Germinal center (tissue), 1 donor: Measurements from ENCODE around the gene TRIM47.

Source experiments
- DNase-seq: peaks from one replicate; pipeline ENCODE4 v3.0.0; 2012; ENCODE audit warnings: mixed read lengths, low spot score

Gene TRIM47

GRCh38 chr17:75908201-75908600 is 29.8 kb upstream of the TRIM47 start:
- DNase-seq: no peak

GRCh38 chr17:75906143-75906884 is 27.9 kb upstream of the TRIM47 start:
- DNase-seq: no peak

DNA sequence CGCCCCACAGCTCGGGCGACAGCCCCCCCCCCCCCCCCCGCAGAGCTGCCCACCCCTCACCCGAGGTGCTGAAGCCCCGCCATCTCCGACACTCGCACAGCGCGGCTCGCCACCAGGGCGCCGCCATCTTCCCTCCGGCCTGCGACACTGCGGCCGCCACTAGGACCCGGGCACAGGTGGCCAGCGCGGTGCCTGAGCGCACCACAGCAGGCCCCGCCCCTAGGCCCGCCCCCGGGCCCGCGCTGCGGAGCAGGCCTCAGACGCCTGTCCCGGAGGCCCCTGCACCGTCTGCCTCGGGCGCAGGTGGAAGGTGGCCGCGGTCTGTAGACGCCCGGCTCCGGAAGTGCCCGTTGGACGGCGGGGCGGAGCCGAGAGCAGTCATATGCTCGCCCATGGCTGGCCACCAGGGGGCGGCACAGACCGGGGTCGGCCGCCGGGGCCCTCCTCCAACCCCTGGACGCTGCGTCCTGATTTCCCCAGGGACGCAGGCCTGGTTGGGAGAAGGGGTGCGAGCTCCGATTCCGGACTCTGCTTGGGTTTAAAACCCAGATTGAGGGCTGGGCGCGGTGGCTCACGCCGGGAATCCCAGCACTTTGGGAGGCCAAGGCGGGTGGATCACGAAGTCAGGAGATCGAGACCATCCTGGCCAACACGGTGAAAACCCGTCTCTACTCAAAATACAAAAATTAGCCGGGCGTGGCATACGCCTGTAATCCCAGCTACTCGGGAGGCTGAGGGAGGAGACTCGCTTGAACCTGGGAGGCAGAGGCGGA is 26.6 kb upstream of the TRIM47 start, which contains the start of gene MRPL38:
TSS of gene MRPL38 (minus strand) at position 136 of the 773 bp plus-strand sequence. CDS start at position 127, 9 bp downstream.
- peak; percentile 98 for DNase-seq

GRCh38 chr17:75902406-75902805 is 24.0 kb upstream of the TRIM47 start:
- no peak for DNase-seq

GRCh38 chr17:75901727-75902126 is 23.3 kb upstream of the TRIM47 start:
- DNase-seq: no peak

GRCh38 chr17:75900691-75901533 is 22.5 kb upstream of the TRIM47 start:
- DNase-seq: no peak

GRCh38 chr17:75899767-75900468 is 21.5 kb upstream of the TRIM47 start:
- no peak for DNase-seq

DNA sequence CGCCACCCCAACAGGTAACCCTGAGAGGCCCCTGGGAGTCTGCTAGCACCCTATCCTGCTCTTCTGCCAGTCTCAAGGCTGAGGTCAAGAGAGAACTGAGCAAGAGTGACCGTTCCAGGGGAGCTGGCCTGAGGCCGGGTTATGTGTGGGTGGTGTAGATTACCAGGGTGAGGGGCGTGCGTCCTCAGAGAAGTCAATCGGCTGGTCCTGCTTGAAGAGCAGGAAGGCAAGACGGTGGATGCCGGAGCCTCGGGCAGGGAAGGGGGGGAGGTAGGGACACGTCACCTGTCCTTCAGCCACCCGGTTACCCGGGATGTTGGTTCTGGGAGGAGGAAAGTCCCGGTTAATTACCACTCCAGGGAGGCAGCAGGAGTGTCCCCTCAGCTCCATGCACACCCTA is 21.0 kb upstream of the TRIM47 start:
- no peak for DNase-seq

DNA sequence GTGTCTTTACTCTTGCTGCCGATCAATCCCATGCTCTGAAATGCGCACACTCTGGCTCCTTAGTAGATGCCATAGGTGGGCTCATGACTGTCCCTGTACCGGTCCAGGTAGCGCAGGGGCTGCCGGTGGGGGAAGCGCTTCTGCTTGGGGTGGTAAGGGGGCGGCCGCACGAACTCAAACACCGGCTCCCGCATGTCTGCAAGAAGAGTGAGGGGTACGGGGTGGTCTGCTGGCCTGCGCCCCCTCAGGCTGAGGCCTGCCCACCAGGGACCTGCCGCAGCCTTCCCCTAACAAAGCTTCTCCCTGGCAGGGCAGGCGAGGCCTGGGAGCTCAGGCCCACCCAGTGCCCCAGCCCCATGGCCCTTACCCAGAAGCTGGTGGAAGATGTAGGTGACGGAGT is 20.4 kb upstream of the TRIM47 start:
- DNase-seq: no peak

DNA sequence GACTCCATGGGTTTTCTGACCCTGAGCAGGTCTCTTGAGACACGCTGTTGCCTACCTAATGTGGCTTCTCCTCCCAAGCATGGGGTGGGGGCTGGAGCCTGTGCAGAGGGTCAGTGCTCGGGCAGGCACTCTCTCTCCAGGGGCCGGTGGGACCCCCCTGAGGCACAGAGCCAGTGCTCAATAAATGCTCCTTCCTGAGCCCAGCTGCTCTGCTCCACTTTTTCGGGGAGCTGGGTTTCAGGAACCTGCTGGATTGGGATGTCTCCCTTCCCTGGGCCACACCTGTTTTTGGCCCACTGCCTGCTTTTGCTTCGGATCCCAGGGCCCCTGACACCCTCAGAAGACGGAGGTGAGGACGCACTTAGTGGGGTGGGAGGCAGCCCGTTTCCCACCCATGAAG is 19.7 kb upstream of the TRIM47 start:
- DNase-seq: no peak

GRCh38 chr17:75897160-75898019 is 19.0 kb upstream of the TRIM47 start:
- DNase-seq: no peak

GRCh38 chr17:75896415-75897159 is 18.2 kb upstream of the TRIM47 start, which contains the start of gene TRIM65:
Gene TRIM65, minus strand, starts transcription at chr17:75896951. Its CDS starts 14 bp downstream, at chr17:75896937.
- peak; percentile 85 for DNase-seq

DNA sequence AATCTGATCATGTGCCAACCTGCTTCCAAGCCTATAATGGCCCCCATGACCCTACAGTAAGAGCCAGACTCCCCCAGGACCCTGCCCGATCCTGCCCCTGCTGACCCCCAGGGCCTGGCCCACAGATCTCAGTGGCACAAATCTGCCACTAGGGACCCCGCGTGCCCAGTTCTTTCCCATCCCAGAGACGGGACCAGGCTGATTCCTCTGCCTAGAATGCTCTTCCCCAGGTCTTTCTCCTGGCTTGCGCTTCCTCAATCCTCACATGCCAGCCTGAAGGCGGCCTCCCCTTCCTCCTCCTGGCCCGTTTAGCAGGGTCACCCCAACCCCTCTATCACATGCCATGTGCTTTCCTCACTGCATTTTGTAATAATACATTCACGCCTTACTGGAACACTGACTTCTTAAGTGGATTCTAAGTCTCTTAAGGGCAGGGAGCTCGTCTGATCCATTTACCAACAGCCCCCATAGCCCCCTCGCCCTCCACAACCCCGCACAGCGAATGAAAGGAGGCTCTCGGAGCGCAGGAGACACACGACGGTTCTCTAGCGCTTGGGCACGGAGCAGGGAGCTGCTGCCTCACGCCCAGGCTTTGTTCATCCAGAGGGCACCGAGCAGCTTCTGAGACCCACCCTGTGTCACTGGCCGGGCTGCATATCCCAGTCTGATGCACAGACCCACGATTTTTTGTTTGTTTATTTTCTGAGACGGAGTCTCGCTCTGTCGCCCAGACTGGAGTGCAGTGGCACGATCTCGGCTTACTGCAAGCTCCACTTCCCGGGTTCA is 17.2 kb upstream of the TRIM47 start:
- DNase-seq: no peak

- DNase-seq: no peak
Measured at GRCh38 chr17:75894049-75894733, 15.8 kb upstream of the TRIM47 start.

DNA sequence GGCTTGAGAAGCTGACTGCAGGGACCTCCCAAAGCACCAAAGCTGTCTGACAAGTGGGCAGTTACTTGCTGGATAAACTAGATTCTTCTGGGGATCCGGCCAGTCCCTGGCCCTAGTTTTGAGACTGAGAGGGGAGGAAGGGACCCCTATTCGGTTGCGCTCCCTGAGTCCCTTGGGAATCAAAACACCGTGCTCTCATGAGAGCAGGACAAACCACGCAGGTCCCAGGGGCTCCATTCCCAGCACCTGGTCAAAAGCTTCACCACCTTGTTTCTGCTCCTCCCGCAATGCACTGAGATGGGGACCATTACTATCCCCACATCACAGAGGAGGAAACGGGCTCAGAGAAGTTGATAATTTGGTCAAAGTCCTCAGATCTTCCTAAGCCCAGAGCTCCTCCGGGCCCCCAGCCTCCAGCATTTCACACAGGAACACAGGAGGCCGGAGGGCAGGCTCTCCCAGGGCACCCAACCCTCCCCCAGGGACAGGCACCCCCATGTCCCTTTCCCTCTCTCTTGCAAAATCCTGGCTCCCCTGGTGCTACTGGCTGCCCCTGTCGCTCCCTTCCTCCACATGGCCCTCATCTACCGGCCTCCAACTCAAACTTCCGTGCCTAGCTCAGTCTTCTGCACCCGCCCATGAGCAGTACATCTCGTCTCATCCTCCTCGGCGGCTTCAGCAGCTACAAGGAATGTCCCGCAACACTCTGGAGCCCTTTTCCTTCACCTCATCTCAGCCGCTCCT is 15.1 kb upstream of the TRIM47 start:
- DNase-seq: no peak

DNA sequence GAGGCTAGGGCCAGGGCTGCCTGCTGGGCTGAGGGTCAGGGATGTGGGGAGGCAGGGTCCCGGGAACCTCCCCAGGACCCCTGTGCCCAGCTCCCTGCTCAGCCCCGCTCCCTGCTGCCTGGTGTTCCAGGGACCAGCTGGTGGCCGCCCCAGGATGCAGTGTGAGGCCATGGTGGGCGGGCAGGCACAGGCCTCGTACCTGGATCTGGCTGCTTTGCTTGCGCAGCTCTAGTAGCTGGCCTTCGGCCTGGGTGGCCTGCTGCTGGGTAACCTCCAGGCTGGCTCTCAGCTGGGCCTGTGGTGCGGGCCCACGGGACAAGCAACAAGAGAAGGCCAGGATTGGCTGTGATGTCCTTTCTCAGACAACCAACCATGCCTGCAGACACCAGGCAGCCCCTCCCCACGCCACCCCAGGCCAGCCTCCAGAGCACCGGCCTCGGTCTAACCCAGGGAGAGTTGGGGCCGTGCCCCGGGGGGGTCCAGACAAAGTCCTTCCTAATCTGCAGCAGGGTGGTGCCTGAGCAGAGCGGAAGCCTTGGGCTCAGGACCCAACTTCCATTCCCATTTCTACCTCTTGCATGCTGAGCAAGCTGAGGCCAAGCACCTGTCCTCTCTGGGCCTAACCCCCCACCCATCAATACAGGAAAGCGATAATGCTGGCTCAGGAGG is 14.3 kb upstream of the TRIM47 start:
- DNase-seq: no peak
